CD4-positive, alpha-beta T cell treated with Interleukin-4 for 1 hour (primary cell): ENCODE measurements around the gene TRIP10.

Experiments used
- DNase-seq, 2 donors: peaks; one replicate each; pipeline ENCODE4 v3.0.0-alpha.2; 2020 to 2022

TRIP10 gene

DNA sequence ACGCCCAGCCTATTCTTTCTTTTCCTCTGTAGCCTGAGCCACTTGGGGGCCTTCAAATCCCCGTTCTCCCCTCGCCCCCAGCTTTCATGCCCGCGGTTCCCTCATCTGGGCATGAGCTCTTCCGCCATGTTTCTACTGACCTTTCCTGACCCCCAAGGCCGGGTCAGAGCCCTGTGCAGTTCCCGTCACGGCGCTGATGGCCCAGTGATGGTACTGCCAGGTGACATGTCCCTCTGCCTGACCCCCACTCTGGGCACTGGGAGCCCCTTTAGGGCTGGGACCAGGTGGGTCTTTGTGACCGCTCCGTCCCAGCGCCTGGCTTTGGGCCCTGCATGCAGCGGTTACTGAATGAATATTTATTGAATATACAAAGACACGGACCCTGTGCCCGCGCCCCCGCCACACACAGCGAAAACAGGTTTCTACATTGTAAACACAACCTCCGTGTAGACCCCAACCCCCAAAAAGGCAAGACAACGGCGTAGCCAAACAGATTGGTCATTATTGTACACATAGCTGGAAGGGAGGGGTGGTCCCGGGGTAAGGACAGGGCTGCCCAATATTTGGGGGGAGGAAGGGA, 9.8 kb upstream of the TRIP10 start:
- DNase-seq: no peak

DNA sequence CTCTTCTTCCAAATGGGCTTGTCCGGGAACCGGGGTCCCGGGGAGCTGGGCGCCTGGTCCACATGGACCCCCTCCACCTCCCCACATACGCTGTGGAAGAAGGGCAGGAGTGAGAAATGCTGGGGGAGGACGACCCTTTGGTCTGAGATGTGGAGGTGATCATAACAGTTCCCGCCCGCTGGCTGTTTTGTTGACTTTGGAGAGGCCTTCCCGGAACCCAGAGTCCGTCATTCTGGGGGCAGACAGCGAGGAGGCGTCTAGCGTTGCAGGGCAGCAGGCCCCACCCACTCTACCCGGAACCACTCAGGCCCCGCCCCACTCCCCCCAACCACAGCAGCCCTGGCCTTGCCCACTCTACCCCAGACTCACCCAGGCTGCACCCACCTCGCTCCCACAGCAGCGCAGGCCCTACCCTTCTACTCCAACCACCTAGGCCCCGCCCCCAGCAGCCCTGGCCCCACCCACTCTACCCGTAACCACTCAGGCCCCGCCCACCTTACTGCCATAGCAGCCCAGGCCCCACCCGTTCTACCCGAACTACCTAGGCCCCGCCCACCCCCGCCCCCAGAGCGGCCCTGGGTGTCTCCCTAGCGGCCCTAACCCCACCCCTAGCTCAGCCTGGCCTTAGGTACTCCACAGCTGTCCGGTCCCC, 9.2 kb upstream of the TRIP10 start:
- peak; percentile 29 to 44 for DNase-seq

DNA sequence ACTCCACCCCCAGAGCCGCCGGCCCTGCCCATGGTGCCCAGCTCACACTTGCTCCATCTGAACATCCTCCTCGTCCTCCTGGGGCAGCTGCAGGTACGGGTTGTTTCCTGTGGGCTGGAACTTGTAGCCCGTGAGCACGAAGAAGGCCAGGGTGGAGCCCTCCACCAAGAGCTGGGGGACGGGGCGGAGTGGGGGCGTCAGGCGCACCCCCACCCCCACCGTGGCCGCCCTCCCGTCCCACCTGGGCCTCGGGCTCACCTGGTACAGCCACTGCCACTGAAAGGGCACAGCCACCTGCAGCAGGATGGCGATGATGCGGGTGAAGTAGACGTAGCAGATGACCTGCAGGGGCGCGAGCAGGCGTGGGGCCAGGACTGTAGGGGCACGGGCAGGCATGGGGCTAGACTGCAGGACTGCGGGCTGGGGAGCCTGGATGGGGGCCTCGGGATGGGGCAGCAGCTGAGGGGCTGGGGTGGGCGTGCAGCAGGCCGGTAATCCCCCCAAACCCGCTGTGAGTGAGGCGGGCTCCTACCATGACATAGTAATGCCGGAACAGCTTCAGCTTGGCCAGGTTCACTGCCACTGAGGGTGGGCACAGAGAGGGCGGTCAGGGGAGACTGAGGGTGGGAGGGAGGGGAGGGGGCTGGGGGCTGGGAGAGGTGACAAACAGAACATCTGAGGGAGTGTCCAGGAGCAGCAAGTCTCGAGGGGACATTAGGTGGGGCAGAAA, 8.4 kb upstream of the TRIP10 start:
- no peak for DNase-seq

DNA sequence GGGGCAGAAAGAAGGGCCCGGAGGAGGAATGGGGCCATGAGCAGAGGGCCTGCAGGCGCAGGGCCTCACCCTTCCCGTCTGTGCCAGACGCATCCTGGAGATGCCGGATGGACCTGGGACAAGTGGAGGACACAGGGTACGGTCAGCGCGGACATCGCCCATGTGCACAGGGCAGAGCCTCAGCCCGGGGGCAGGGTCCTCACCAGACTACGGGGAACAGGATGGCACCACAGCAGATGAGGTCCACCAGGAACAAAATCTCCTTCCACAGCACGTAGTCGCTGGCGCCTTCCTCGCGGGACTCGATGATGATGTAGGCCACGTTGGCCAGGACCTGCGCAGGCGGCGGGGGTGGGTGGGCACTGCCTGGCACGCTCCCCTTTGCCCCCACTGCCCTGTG, 7.7 kb upstream of the TRIP10 start:
- no peak for DNase-seq

DNA sequence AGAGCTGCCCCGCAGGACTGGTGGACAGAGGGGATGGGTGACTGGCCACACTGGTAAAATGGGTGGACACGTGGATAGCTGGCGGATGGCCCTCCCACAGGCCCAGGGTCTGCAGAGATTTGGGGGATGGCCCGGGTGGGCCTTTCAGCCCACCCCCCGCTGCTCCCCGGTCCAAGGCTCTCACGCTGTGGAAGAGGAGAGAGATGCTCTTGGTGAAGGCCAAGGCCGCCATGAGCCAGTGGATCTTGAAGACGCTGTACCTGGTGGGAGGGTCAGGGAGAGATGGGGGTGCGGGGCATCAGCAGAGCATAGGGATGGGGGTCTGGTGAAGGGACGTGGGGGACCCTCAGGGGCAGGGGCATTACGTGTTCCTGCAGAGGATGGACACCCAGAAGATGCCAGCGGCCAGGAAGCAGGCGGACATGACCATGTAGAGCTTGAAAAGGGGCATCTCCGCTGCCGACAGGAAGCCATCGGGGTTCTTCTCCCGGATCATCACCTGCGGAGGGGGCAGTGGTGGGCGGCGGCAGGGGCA, 6.6 kb upstream of the TRIP10 start:
- DNase-seq: no peak

DNA sequence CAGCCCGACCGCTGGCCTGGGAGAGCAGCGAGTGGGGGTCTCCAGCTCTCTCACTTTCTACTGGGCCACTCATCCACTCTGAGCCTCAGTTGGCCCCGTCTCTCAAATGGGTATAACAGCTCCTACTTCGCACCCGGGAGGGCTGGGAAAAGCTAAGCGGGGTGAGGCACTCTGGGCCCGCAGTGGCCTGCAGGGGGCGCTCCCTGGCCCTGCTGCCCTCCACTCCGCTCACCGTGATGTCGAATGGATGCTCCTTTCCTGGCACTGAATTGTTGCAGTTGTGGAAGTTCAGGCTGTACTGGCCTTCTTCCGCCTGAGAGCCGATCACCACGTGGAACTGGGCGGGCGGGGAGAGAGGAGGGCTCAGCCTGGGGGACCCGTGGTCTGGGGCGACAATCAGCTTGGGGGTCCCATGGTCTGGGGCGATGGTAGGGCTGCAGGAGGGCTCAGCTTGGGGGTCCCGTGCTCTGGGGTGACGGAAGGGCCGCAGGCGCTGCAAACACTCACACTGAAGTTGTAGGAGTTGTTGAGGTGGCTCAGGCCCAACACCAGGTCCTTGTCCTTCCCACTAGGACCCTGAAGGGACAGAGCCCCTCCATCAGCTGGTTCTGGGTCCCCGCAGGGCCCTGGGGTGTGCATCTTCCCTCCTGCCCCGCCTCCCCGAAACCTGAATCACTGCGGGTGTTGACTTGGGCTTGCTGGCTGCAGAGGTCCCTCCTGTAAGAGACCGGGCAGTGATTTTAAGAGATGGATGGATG, 6.0 kb upstream of the TRIP10 start:
- DNase-seq: no peak

DNA sequence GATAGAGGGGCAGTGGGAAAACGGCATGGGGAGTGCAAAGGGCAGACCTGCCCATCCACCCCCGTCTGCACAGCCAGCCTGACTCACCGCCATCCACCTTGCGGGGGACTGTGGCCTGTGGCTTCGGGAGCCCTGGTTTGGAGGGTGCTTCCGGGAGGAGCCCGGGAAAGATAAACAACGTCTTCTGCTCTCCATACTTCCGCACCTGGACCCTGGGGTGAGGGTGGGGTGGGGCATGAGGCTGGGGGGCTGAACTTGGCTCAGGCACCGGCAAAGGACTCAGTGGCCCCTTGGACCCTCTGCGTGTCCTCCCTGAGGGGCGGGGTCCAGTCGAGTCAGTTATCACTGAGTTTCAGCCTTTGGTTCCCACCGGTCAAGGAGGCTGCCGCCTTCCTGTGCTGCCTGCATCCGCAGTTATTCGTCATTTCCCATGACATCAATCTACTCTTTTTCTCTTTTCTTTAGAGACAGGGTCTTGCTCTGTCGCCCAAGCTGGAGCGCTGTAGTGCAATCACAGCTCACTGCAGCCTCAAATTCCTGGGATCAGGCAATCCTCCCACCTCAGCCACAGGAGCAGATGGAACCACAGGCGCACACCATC, 5.3 kb upstream of the TRIP10 start:
- DNase-seq: no peak

DNA sequence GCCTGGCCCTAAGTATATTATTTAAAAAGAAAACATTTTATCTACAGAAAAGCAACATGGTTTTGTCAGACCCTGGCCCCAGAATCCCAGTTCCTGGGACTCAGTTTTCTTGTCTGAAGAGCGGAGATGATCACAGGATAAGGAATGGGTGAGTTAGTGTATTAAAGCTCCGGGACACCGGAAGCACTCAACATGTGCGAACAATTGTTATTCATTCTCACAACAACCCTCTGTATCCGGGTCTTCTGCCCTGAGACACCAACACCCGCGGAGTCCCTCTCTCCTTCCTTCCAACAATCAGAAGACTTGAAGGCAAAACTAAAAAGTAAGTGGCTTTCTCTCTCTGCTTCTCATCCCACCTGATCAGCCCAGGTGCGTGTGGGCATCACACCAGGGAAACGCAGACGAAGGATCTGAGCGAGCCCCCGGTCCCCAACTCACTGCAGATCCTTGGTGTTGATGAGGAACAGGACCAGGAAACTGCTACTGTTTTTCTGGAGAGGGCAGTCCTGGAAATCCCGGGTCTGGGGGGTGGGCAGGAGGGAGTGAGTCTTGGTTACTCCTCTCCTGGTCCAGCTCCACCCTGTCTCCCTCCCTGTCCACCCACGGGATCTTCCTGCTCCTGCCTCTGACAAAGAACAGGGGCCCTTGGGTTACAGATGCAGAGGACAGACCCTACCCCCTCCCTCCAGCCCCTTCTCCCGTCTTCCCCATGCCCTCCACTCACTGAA, 4.1 kb upstream of the TRIP10 start:
- no peak for DNase-seq

DNA sequence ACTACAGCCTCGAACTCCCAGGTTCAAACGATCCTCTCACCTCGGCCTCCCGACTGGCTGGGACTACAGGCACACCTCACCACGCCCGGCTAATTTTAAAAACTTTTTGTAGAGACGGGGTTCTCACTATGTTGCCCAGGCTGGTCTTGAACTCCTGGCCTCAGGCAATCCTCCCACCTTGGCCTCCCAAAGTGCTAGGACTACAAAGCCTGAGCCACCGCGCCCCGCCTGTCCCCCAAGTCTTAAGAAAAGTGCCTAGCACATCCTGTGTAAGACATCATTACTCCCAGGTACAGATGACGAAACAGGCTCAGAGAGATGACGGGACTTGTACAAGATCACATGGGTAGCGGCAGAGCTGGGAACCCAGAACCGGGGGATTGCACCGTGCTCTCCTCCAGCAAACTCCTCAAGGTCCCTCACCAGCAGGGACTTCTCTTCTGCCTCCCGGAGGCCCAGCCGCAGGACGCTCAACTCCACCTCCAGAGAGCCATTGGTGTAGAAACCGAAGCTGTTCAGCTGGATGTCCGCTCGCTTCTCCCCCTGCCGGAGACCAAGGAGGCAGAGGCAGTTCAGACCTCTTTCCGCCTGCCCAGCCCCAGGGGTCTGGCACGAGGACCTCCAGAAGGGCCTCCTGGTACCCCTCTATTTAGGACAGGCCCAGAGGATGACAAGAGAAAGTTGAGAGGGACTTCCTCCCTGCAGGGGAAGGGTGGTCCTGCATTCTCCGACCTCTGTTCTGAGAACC, 3.1 kb upstream of the TRIP10 start:
- peak; percentile 80 to 85 for DNase-seq

DNA sequence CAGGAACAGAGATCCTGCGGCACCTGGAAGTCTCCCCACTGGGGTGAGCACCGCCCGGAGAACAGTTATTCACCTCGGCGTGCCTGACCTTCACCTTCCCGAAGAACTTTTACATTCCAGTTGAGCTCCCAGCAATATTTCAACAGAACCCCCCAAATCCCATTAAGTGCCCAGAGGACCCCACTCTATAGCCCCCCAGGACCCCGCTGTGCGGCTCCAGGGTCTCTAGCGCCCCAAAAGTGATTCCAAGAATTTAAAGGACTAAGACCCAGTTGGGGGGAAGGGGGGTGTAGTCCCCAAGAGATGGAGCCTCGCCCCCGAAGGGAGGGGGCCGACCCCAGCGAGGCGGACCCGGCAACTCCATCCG, 2.6 kb upstream of the TRIP10 start:
- no peak for DNase-seq

DNA sequence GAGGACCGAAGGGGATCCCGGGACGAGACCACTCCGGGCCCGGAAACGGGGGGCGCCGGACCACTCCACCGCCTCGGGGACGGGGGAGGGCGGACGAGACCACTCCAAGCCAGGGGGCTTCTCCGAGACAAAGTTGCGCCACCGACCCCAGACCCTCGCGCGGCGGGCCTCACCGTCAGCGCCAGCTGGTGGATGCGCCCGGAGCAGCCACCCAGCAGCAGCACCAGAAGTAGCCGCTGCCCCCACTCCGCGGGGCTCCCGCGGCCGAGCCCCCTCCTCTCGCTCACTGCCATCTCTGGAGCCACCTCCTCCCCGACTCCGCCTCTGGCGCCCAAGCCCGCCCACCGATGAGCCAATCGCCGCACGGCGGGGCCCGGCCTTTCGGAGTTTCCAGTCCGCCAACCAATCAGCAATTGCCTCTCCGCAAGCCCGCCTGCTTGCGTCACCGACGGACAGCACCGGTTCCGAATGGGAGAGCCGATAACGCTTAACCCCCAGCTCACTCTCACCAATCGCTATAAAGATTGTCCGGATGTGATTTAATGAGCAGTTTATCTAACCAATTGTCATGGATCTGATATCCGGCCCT, 2.1 kb upstream of the TRIP10 start, which contains the start of gene GPR108:
TSS of gene GPR108 (minus strand) at position 297 of the 589 bp plus-strand sequence. CDS start at position 293, 4 bp downstream.
- DNase-seq: peak; percentile 100

DNA sequence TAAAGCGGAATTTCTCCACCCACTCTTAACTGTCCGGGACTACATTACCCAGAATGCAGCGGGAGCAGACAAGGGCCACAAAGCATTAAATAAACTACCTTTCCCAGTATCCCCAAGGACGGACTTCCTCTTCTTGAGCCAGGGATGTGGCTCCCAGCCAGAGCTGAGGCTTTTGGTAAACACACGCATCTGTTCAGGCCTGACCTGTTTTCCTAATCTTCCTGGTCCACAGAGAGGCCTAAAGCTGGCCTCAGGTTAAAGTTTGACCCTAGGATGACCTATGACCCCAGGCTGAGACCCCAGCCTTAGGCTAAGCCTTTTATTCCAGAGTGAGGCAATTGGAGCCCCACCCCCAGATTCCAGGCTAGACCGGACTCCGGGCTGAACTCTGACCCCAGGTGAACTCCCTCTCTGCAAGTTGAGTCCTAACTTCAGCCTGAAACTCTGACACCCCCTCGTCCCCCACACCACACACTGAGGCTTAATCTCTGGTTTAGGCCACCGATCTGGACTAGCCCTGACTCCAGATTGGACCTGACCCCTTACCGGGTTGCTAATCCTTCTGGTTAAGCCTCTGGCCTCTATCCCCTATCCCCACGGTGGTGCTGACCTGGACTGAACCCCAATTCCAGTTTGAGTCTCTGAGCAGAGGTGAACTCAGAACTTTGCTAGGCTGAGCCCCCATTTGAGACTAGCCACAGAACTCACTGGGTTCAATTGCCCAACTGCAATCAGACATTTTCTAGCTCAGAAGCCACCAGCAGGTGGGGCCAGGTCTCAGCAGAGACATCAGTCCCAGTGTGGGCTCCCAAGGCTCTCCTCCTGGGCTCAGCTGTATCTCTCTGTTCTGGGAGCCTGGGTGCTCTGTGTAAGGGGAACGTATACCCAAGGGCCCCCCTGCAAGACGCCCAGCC, 1.4 kb upstream of the TRIP10 start:
- peak; percentile 84 for DNase-seq

DNA sequence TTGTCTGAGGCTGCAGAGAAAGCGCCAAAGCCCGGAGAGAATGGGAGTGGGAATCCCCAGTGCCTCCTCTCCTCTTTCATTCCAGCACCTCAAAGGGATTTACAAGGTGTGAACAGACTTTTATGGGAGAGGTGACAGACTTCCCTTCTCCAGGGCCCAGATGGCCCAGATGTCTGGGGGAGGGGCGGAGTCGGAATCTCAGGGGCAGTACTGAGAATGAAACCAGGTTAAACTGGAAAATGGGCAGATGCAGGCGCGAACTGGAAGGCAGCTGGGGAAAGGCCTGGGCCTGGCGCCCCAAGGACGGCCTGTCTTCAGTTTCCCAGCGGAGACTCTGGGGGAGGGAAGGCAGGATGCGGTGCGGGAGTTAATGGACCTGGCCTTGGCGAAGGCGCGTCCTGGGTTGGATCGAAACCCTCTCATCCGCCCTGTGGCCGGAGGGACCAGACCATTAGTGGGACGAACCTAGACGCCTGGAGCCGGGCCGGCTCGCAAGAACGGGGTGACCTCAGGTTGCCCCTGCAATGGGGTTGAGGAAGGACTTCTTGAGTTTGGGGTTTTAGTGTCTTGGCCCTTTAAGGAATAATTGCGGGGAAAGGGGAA, 592 bp upstream of the TRIP10 start:
- no peak for DNase-seq

DNA sequence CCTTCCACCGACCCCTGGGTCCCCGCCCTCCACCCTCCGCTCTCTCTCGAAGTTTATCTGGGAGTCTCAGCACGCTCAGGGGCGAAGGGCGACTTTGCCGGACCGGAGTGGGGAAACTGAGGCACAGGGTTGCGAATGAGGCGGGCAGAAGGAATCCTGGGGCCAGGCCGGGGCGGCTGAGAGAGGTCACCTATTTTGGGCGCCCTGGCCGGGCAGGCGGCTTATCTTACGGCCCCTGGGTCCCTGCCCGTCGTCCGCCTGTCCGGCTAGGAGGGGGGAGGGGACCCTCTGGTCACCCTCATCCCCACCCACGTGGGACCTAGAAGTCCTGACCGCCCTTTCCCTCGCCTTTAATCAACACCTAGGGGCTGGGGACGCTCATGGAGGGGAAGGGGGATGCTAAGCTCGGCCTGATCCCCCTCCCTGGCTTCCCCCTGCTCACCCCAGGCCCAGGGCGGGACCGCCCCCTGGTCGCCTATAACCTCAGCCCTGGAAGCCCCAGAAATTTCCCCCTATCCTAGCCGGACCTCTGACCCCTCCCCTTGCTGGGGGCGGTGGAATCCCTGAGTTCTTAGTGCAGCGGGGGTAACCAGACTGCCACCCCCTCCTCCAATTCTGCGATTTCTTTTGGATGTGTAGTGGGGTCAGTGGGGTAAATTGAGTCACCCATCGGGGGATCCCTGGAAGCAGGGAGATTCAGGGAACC, 556 bp downstream of the TRIP10 start:
- peak in 1 of 2 donors; percentile 20 for DNase-seq

DNA sequence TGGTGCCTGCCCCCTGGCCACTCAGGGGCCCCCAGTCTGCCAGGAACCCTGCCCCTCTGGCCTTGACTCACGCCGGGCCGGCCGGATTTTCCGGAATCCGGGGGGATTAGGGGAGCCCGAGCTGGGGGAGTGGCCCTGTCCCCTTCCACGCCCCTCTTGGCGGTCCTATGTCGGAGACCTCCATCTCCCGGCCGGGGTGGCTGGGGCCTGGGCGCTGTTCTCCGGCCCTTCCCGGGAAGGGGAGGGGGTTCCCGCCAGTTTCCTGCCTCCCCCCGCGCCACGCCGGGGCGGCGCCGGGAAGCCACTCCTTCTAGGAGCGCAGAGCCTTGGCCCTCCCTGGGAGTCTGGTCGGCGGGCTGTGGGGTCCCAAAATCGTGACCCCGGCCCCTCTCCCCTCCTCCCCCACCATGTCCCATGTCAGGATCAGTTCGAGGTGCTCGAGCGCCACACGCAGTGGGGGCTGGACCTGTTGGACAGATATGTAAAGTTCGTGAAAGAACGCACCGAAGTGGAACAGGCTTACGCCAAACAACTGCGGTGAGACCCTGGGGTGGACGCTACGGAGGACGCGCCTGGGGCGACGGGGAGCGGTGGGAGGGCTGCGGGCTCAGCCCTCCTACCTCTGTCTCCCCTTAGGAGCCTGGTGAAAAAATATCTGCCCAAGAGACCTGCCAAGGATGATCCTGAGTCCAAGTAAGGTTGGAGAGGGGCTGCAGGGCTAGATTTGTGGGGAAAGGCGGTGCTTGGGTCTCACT, 1.3 kb downstream of the TRIP10 start:
- DNase-seq: peak in 1 of 2 donors; percentile 22

DNA sequence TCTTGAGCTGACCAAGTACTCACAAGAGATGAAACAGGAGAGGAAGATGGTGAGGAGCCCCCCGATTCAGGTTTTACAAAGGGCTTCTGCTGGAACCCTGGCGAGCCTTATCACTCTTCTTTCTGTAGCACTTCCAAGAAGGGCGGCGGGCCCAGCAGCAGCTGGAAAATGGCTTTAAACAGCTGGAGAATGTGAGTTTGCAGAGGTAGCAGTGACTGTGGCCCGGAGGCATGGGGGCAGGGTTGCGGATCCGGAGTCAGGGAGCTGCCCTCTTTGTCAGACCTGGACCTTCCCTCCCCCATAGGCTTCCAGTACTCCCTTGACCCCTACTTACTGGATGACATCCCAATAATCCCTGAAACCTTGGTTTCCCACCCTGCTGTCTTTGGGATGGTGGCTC, 3.6 kb downstream of the TRIP10 start:
- no peak for DNase-seq

DNA sequence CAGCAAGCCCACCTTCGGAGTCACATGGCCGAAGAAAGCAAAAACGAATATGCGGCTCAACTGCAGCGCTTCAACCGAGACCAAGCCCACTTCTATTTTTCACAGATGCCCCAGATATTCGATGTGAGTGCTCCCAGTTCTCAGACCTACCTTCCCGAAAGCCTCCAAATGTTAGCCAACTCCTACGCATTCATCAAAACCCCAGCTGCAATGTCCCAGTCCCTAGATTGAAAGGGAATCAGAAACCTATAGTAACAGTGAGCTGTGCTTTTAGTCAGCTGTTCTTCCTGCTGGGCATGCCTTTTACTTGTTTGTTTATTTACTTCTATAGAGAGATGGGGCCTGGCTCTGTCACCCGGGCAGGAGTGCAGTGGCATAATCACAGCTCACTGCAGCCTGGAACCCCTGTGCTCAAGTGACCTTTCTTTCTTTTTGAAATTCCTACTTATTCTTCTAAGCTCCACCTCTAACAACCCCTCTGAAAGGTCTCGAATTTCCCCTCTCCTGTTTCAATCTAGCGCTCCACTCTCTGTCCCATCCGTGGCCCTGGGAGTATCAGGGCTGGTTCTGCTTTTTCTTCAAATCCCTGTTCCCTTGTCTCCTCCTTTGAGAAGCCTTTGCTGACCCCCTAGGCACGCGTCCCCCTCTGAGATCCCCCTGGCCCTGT, 4.4 kb downstream of the TRIP10 start:
- DNase-seq: no peak
